Measurements from ENCODE around the gene CD55. TPM values are rescaled to one million over a fixed set of nuclear protein-coding genes. Genes with fewer than 3 reads are reported as not detected.
A peak's percentile ranks its signal among the peaks of the same experiment; 100 is the strongest.

Gene CD55
- total and polyA plus RNA-seq, 2 experiments from 2014 or later = 16.7 to 18.5 TPM

DNA sequence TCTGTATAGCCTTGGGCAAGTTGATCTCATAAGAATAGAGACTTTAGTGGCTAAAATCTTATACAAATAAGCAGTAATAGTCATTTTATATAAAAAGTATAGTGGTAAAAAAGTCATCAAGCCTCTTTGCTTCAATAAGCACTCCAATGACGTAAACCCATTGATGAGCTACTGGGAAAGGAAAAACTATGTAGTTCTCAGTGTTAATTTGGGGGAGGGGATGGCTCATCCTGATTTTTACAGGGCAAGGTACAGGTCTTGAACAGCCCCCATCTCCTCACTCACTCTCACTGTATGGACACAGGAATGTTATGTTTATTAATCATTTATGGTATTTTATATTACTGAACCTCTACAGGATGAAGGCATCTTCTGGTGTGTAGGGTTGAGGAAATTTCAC is 38.1 kb upstream of the CD55 start (continued):
- TF ChIP-seq, protein P1, sequence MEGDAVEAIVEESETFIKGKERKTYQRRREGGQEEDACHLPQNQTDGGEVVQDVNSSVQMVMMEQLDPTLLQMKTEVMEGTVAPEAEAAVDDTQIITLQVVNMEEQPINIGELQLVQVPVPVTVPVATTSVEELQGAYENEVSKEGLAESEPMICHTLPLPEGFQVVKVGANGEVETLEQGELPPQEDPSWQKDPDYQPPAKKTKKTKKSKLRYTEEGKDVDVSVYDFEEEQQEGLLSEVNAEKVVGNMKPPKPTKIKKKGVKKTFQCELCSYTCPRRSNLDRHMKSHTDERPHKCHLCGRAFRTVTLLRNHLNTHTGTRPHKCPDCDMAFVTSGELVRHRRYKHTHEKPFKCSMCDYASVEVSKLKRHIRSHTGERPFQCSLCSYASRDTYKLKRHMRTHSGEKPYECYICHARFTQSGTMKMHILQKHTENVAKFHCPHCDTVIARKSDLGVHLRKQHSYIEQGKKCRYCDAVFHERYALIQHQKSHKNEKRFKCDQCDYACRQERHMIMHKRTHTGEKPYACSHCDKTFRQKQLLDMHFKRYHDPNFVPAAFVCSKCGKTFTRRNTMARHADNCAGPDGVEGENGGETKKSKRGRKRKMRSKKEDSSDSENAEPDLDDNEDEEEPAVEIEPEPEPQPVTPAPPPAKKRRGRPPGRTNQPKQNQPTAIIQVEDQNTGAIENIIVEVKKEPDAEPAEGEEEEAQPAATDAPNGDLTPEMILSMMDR (conservative IDR thresholded peaks at IDR 0.05; ENCODE audit: low read depth in 2 of 2) = no peak
- TF ChIP-seq, protein P2, sequence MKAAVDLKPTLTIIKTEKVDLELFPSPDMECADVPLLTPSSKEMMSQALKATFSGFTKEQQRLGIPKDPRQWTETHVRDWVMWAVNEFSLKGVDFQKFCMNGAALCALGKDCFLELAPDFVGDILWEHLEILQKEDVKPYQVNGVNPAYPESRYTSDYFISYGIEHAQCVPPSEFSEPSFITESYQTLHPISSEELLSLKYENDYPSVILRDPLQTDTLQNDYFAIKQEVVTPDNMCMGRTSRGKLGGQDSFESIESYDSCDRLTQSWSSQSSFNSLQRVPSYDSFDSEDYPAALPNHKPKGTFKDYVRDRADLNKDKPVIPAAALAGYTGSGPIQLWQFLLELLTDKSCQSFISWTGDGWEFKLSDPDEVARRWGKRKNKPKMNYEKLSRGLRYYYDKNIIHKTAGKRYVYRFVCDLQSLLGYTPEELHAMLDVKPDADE (IDR thresholded peaks at IDR 0.05) = no peak

- no peak for TF ChIP-seq STAT1 (IDR thresholded peaks at IDR 0.05; ENCODE audit: unreplicated experiment)
- Histone ChIP-seq H3K9me2 (ENCODE audit: insufficient read depth) (peaks cover 4% of the 10 kb centered on the region; the same call in 1 of the 2 replicates), H3K36me3 (ENCODE audit: insufficient read depth) (no peaks in the 10 kb centered on the region), H3K27me3 (ENCODE audit: insufficient read depth) (no peaks in the 10 kb centered on the region), H3K27ac (ENCODE audit: low read depth) (no peak overlapping the region), H2AFZ (peak overlapping the region; percentile 58; the same call in 1 of the 2 replicates), H3F3A (replicated peaks; ENCODE audit: low read depth) (no peaks in the 10 kb centered on the region), H3K4me1 (ENCODE audit: insufficient read depth) (peaks cover 22% of the 10 kb centered on the region), H3K4me3 (no peak overlapping the region), H4K20me1 (replicated peaks; ENCODE audit: insufficient read depth) (no peaks in the 10 kb centered on the region), H3K4me2 (no peak overlapping the region), H3K79me2 (replicated peaks; ENCODE audit: insufficient read depth) (no peaks in the 10 kb centered on the region)
- no peak overlapping the region for H3K27ac Mint-ChIP-seq
- H3K9me3 Mint-ChIP-seq = no peaks in the 10 kb centered on the region
- H3K4me1 Mint-ChIP-seq = peaks cover 27% of the 10 kb centered on the region
- ATAC-seq (no peak), DNase-seq (ENCODE audit: low spot score) (no peak)
- no peak overlapping the region for H3K4me3 Mint-ChIP-seq
- no peaks in the 10 kb centered on the region for H3K36me3 Mint-ChIP-seq (ENCODE audit: low read depth)
- H3K27me3 Mint-ChIP-seq (ENCODE audit: insufficient read depth, low read depth, poor library complexity) = no peaks in the 10 kb centered on the region
These were observed 37.1 kb upstream of the CD55 start for GRCh38 chr1:207284209-207284897.

DNA sequence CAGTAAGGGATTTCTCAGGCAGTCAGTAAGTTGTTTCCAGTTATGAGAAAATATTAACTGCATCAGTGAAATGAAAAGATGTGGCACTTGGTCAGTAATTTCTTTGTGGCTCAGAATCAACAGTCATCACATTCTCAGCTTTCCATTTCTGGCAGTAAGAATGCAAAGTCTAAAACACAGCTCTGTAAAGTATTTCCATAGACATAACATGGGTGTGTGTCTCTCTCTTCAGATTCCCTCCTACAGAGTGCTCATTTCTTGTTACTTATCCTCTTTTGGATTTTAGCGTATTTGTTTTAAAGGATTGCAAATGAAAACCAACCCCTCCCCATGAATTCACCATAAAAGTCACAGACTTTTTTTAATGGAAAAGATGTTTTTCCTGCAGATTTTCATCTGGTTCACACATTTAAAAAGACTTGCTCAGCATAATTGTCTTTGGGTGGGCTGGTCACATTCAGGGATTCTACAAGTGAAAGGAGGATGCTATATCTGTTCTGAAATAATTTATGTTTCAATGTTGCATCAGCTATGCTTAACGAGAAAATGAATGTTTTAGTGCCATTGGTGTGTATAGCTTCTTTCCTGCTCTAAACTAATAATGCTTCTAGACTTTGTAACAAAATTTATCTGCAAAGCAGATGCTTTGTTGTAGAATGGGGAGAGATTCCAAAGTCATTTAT is 34.6 kb upstream of the CD55 start:
- H3K4me3 ChIP-seq = no peak overlapping the region
- peak overlapping the region; percentile 24 for H3K4me2 ChIP-seq
- no peaks in the 10 kb centered on the region for H3K27me3 ChIP-seq (ENCODE audit: insufficient read depth)
- Mint-ChIP-seq H3K36me3 (ENCODE audit: low read depth) (peaks cover 12% of the 10 kb centered on the region), H3K4me3 (no peak overlapping the region), H3K27ac (no peak overlapping the region; the same call in 1 of the 2 replicates), H3K9me3 (peaks cover 14% of the 10 kb centered on the region), H3K27me3 (ENCODE audit: insufficient read depth, low read depth, poor library complexity) (peaks cover 3% of the 10 kb centered on the region), H3K4me1 (peaks cover 27% of the 10 kb centered on the region)
- DNase-seq (ENCODE audit: low spot score) = no peak
- H3K27ac ChIP-seq (ENCODE audit: low read depth) = no peak overlapping the region
- no peak for ATAC-seq
- H4K20me1 ChIP-seq (replicated peaks; ENCODE audit: insufficient read depth) = no peaks in the 10 kb centered on the region
- peak overlapping the region; percentile 12 for H2AFZ ChIP-seq
- H3K9me2 ChIP-seq (ENCODE audit: insufficient read depth) = peaks cover 9% of the 10 kb centered on the region; the same call in 1 of the 2 replicates
- H3F3A ChIP-seq (replicated peaks; ENCODE audit: low read depth) = no peaks in the 10 kb centered on the region
- H3K4me1 ChIP-seq (ENCODE audit: insufficient read depth) = peaks cover 22% of the 10 kb centered on the region
- no peaks in the 10 kb centered on the region for H3K36me3 ChIP-seq (ENCODE audit: insufficient read depth)
- H3K79me2 ChIP-seq (replicated peaks; ENCODE audit: insufficient read depth) = no peaks in the 10 kb centered on the region
- TF ChIP-seq NANOG (IDR thresholded peaks at IDR 0.05; ENCODE audit: borderline replicate concordance) (no peak), STAT1 (IDR thresholded peaks at IDR 0.05; ENCODE audit: unreplicated experiment) (no peak), POLR2AphosphoS5 (IDR thresholded peaks at IDR 0.05; ENCODE audit: low read depth) (no peak), JUNB (IDR thresholded peaks at IDR 0.05; ENCODE audit: unreplicated experiment) (no peak), EZH2 (IDR thresholded peaks at IDR 0.05; ENCODE audit: low read depth, unreplicated experiment) (no peak), ZNF114 (CRISPR knock-in tag; IDR thresholded peaks at IDR 0.05) (no peak), ZNF331 (CRISPR knock-in tag; IDR thresholded peaks at IDR 0.05; ENCODE audit: low read depth) (no peak)
- TF ChIP-seq, protein P3, sequence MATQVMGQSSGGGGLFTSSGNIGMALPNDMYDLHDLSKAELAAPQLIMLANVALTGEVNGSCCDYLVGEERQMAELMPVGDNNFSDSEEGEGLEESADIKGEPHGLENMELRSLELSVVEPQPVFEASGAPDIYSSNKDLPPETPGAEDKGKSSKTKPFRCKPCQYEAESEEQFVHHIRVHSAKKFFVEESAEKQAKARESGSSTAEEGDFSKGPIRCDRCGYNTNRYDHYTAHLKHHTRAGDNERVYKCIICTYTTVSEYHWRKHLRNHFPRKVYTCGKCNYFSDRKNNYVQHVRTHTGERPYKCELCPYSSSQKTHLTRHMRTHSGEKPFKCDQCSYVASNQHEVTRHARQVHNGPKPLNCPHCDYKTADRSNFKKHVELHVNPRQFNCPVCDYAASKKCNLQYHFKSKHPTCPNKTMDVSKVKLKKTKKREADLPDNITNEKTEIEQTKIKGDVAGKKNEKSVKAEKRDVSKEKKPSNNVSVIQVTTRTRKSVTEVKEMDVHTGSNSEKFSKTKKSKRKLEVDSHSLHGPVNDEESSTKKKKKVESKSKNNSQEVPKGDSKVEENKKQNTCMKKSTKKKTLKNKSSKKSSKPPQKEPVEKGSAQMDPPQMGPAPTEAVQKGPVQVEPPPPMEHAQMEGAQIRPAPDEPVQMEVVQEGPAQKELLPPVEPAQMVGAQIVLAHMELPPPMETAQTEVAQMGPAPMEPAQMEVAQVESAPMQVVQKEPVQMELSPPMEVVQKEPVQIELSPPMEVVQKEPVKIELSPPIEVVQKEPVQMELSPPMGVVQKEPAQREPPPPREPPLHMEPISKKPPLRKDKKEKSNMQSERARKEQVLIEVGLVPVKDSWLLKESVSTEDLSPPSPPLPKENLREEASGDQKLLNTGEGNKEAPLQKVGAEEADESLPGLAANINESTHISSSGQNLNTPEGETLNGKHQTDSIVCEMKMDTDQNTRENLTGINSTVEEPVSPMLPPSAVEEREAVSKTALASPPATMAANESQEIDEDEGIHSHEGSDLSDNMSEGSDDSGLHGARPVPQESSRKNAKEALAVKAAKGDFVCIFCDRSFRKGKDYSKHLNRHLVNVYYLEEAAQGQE (IDR thresholded peaks at IDR 0.05; ENCODE audit: unreplicated experiment) = no peak
- TF ChIP-seq, protein P2 (IDR thresholded peaks at IDR 0.05) = no peak
- TF ChIP-seq, protein P1 (conservative IDR thresholded peaks at IDR 0.05; ENCODE audit: low read depth in 2 of 2) = no peak

Measured in GM23338 (cell line).